Colonic mucosa (tissue), 4 donors: ENCODE data around the gene EHHADH. TPM values are rescaled to one million over a fixed set of nuclear protein-coding genes. Genes with fewer than 3 reads are reported as not detected.

Experiments used
- DNase-seq: peaks from one replicate; pipeline ENCODE4 v3.0.0-alpha.2; 2020
- H3K27ac ChIP-seq: fragments of 200-600 bp; one replicate; pipeline ENCODE4 v1.8.0; 2021
- H3K27me3 ChIP-seq: fragments of 200-600 bp; one replicate; pipeline ENCODE4 v1.8.0; 2021
- H3K36me3 ChIP-seq: fragments of 200-600 bp; one replicate; pipeline ENCODE4 v1.8.0; 2021
- H3K4me1 ChIP-seq: fragments of 200-600 bp; one replicate; pipeline ENCODE4 v1.8.0; 2021; ENCODE audit warnings: mild to moderate bottlenecking
- H3K4me3 ChIP-seq: fragments of 200-600 bp; one replicate; pipeline ENCODE4 v1.8.0; 2021
- H3K9ac ChIP-seq, 2 donors: one replicate each; pipeline ENCODE4 v1.7.0; 2013; ENCODE audit warnings: control low read depth in 2 of 2, low read depth in 2 of 2, low read length in 2 of 2
- H3K9me3 ChIP-seq: fragments of 200-600 bp; one replicate; pipeline ENCODE4 v1.8.0; 2021
- CTCF ChIP-seq: fragments of 200-600 bp; IDR thresholded peaks from one replicate; pipeline ENCODE4 v1.8.0; 2022; ENCODE audit warnings: antibody characterized with exemption, mild to moderate bottlenecking
- intact Hi-C: fragments of 100-400 bp; cut with DNase I; formaldehyde crosslinking; loops from one replicate; pipeline ENCODE4 v1.14.1; 2022
- total RNA-seq, 2 donors: library from RNA; stranded (reverse); fragmentation: NEBNext Ultra II Directional in 1 of 2; extraction: Animal tissue kit (Norgen Biotek cat#: 25700) in 1 of 2; gene quantifications; one replicate each; pipeline ENCODE4 v1.2.1, GENCODE V29; 2021
- donor health status: healthy.
- donor health status: DM: no; HTN: no; CAD: no.
- donor health status: DM: no; HTN: no; CAD: no.

The EHHADH gene
- total RNA-seq, 2 donors from 2014 or later = 32.7 to 48.9 TPM

- Histone ChIP-seq H3K4me1 (no peaks in the 10 kb centered on the region), H3K27me3 (no peaks in the 10 kb centered on the region), H3K9ac (no peak overlapping the region), H3K27ac (no peak overlapping the region), H3K36me3 (no peaks in the 10 kb centered on the region), H3K4me3 (no peak overlapping the region), H3K9me3 (no peaks in the 10 kb centered on the region)
- DNase-seq = no peak
- TF ChIP-seq CTCF = no peak
- intact Hi-C loops = no loop called here
Measured at GRCh38 chr3:185225080-185225479, 28.8 kb downstream of the EHHADH start.

- no peak for TF ChIP-seq CTCF
- DNase-seq = no peak
- no peak overlapping the region for H3K27ac ChIP-seq
- intact Hi-C loops = no loop called here
- no peaks in the 10 kb centered on the region for H3K4me1 ChIP-seq
- no peaks in the 10 kb centered on the region for H3K27me3 ChIP-seq
- no peak overlapping the region for H3K4me3 ChIP-seq
- no peak overlapping the region for H3K9ac ChIP-seq
- no peaks in the 10 kb centered on the region for H3K9me3 ChIP-seq
- H3K36me3 ChIP-seq = no peaks in the 10 kb centered on the region
Measured at GRCh38 chr3:185221203-185221602, 32.6 kb downstream of the EHHADH start.

GRCh38 chr3:185216607-185216958 is 37.3 kb downstream of the EHHADH start:
- H3K4me3 ChIP-seq = peak overlapping the region; percentile 12
- no peak for TF ChIP-seq CTCF
- H3K9ac ChIP-seq = no peak overlapping the region
- no peaks in the 10 kb centered on the region for H3K36me3 ChIP-seq
- H3K4me1 ChIP-seq = no peaks in the 10 kb centered on the region
- intact Hi-C loops = no loop called here
- no peaks in the 10 kb centered on the region for H3K9me3 ChIP-seq
- no peaks in the 10 kb centered on the region for H3K27me3 ChIP-seq
- no peak overlapping the region for H3K27ac ChIP-seq
- DNase-seq = no peak

- Histone ChIP-seq H3K4me3 (peak overlapping the region; percentile 12), H3K27ac (no peak overlapping the region), H3K9me3 (no peaks in the 10 kb centered on the region), H3K4me1 (no peaks in the 10 kb centered on the region), H3K9ac (no peak overlapping the region), H3K27me3 (no peaks in the 10 kb centered on the region), H3K36me3 (no peaks in the 10 kb centered on the region)
- intact Hi-C loops = no loop called here
- no peak for DNase-seq
- TF ChIP-seq CTCF = no peak
Measured at GRCh38 chr3:185215873-185216606, 37.8 kb downstream of the EHHADH start.

GRCh38 chr3:185212559-185212958 is 41.3 kb downstream of the EHHADH start:
- intact Hi-C loops = no loop called here
- TF ChIP-seq CTCF = no peak
- DNase-seq = no peak
- H3K9ac ChIP-seq = no peak overlapping the region
- no peak overlapping the region for H3K4me3 ChIP-seq
- no peaks in the 10 kb centered on the region for H3K9me3 ChIP-seq
- H3K36me3 ChIP-seq = no peaks in the 10 kb centered on the region
- no peaks in the 10 kb centered on the region for H3K4me1 ChIP-seq
- H3K27ac ChIP-seq = no peak overlapping the region
- H3K27me3 ChIP-seq = no peaks in the 10 kb centered on the region
